ENCODE measurements around the gene ADGRD1.

GRCh38 chr12:131015581-131016337, 62.1 kb downstream of the ADGRD1 start:
- TF ChIP-seq PATZ1 (CRISPR knock-in tag; IDR thresholded peaks at IDR 0.05; ENCODE audit: borderline replicate concordance): no peak
- TF ChIP-seq CREB5 (CRISPR knock-in tag; IDR thresholded peaks at IDR 0.05; ENCODE audit: low read depth): no peak
- no peak for TF ChIP-seq ZNF8 (CRISPR knock-in tag; IDR thresholded peaks at IDR 0.05)
